Upper lobe of left lung (tissue), 6 donors: ENCODE results near the gene NOX4. TPM values are rescaled to one million over a fixed set of nuclear protein-coding genes. Genes with fewer than 3 reads are reported as not detected.
"Not testable (repeated sequence)": the region's sequence is repeated elsewhere in the genome, so short reads cannot be mapped to it uniquely, and the experiment has no call there.

Source experiments
- ATAC-seq, 2 donors: fragments of 200-7000 bp; cut with Tn5 transposase; one replicate each; pipeline ENCODE4 v1.9.1; 2022; ENCODE audit warnings: mild to moderate bottlenecking in 2 of 2, moderate library complexity in 2 of 2; ENCODE audit not compliant: low FRiP score in 2 of 2
- DNase-seq, 2 donors: peaks; one replicate each; pipeline ENCODE4 v3.0.0-alpha.2; 2019 to 2020
- H3K27ac ChIP-seq, 4 donors: fragments of 200-600 bp; sonication (generic); one replicate each; pipeline ENCODE4 v1.5.1; 2016 to 2019
- H3K27me3 ChIP-seq, 4 donors: fragments of 200-600 bp; sonication (generic); one replicate each; pipeline ENCODE4 v1.5.1; 2017 to 2019
- H3K36me3 ChIP-seq, 4 donors: fragments of 200-600 bp; sonication (generic); one replicate each; pipeline ENCODE4 v1.5.1; 2016 to 2019
- H3K4me1 ChIP-seq, 4 donors: fragments of 200-600 bp; sonication (generic); one replicate each; pipeline ENCODE4 v1.5.1; 2018 to 2019
- H3K4me3 ChIP-seq, 4 donors: fragments of 200-600 bp; sonication (generic); one replicate each; pipeline ENCODE4 v1.5.1; 2017 to 2019; ENCODE audit warnings: mild to moderate bottlenecking in 2 of 4, moderate library complexity in 1 of 4
- H3K9me3 ChIP-seq, 4 donors: fragments of 200-600 bp; sonication (generic); one replicate each; pipeline ENCODE4 v1.5.1; 2018 to 2019
- EP300 ChIP-seq, 4 donors: sonication (generic); formaldehyde crosslinking; IDR thresholded peaks; one replicate each; pipeline ENCODE4 v1.5.1; 2017; ENCODE audit warnings: antibody characterized with exemption in 4 of 4, control low read depth in 2 of 4
- POLR2A ChIP-seq, 4 donors: fragments of 450-650 bp; IDR thresholded peaks; one replicate each; pipeline ENCODE4 v1.5.1; 2016 to 2017; ENCODE audit warnings: antibody characterized with exemption in 4 of 4, mild to moderate bottlenecking in 2 of 4
- POLR2AphosphoS5 ChIP-seq, 2 donors: sonication (generic); formaldehyde crosslinking; IDR thresholded peaks; one replicate each; pipeline ENCODE4 v1.5.1; 2017; ENCODE audit warnings: antibody characterized with exemption in 2 of 2
- WGBS, 2 donors: methylation state at CpG; one replicate each; pipeline ENCODE4 v1.1.5; 2017 to 2018; 5-methylcytosine and 5-hydroxymethylcytosine counted together
- total RNA-seq, 6 donors: library from RNA; depleted of rRNA in 4 of 6; stranded (reverse); fragments of >200 nt in 4 of 6; gene quantifications; one replicate each; pipeline versions ENCODE4 v1.1.0 to v1.2.1, GENCODE V29; 2016 to 2021
- TF ChIP-seq, protein P1 (sequence below), 6 experiments: fragments of 450-650 bp in 4 of 6; fragments of 200-600 bp in 2 of 6; sonication (generic) in 2 of 6; IDR thresholded peaks; one replicate each; pipeline ENCODE4 v1.5.1; 2016 to 2019; ENCODE audit warnings: antibody characterized with exemption in 6 of 6
- donor health status: DM: no; HTN: no; CAD: no; lungs with moderate emphysema.
- donor health status: DM: no; HTN: yes; CAD: no; lungs with severe emphysema.

The NOX4 gene
- total RNA-seq, 6 donors from 2014 or later = 2.0 to 6.4 (median 3.7) TPM

DNA sequence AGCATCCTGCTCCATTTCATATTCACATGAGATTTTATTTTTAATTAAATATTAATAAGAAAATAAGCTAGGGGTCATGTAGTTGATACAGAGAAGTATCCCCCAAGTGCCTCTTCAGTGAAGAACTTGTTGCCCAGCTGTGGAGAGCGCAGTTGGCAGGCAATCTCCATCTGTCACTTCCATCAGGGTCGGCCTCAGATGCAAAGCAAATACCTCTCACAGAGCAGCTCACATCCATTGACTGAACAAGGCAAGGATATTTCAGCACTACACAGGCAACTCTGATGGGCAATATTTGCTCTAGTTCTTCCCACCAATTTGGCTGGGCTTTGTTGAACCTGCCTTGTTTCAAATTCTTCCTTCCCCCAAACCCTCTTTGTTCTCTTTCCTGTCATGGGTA lies 129.4 kb downstream of the NOX4 start:
- WGBS, 2 donors = 58 to 66% methylated on average over 2 of the region's 2 CpGs
- no peaks in the 10 kb centered on the region for H3K4me1 ChIP-seq
- ATAC-seq (no peak), DNase-seq (no peak)
- no peaks in the 10 kb centered on the region for H3K9me3 ChIP-seq
- no peak for TF ChIP-seq EP300 (IDR thresholded peaks at IDR 0.05)
- TF ChIP-seq, protein P1, sequence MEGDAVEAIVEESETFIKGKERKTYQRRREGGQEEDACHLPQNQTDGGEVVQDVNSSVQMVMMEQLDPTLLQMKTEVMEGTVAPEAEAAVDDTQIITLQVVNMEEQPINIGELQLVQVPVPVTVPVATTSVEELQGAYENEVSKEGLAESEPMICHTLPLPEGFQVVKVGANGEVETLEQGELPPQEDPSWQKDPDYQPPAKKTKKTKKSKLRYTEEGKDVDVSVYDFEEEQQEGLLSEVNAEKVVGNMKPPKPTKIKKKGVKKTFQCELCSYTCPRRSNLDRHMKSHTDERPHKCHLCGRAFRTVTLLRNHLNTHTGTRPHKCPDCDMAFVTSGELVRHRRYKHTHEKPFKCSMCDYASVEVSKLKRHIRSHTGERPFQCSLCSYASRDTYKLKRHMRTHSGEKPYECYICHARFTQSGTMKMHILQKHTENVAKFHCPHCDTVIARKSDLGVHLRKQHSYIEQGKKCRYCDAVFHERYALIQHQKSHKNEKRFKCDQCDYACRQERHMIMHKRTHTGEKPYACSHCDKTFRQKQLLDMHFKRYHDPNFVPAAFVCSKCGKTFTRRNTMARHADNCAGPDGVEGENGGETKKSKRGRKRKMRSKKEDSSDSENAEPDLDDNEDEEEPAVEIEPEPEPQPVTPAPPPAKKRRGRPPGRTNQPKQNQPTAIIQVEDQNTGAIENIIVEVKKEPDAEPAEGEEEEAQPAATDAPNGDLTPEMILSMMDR (IDR thresholded peaks at IDR 0.05) = no peak
- TF ChIP-seq POLR2A (IDR thresholded peaks at IDR 0.05) = no peak
- no peak for TF ChIP-seq POLR2AphosphoS5 (IDR thresholded peaks at IDR 0.05)
- H3K27ac ChIP-seq = no peak overlapping the region
- H3K4me3 ChIP-seq = no peak overlapping the region
- H3K36me3 ChIP-seq = no peaks in the 10 kb centered on the region
- no peaks in the 10 kb centered on the region for H3K27me3 ChIP-seq

GRCh38 chr11:89359208-89359607 lies 132.0 kb downstream of the NOX4 start:
- H3K4me1 ChIP-seq, H3K9me3 ChIP-seq, DNase-seq, H3K4me3 ChIP-seq, ATAC-seq, H3K27ac ChIP-seq, H3K27me3 ChIP-seq, H3K36me3 ChIP-seq: not testable (repeated sequence)

GRCh38 chr11:89358761-89359160 lies 132.4 kb downstream of the NOX4 start:
- H3K36me3 ChIP-seq = no peaks in the 10 kb centered on the region
- DNase-seq (no peak), ATAC-seq (no peak)
- no peaks in the 10 kb centered on the region for H3K27me3 ChIP-seq
- H3K4me1 ChIP-seq = no peaks in the 10 kb centered on the region
- H3K27ac ChIP-seq = no peak overlapping the region
- no peak for TF ChIP-seq POLR2AphosphoS5 (IDR thresholded peaks at IDR 0.05)
- TF ChIP-seq POLR2A (IDR thresholded peaks at IDR 0.05) = no peak
- TF ChIP-seq EP300 (IDR thresholded peaks at IDR 0.05) = no peak
- TF ChIP-seq, protein P1 (IDR thresholded peaks at IDR 0.05) = no peak
- no peak overlapping the region for H3K4me3 ChIP-seq
- H3K9me3 ChIP-seq = no peaks in the 10 kb centered on the region
- WGBS, 2 donors = 60 to 61% methylated on average over 4 of the region's 4 CpGs

GRCh38 chr11:89355646-89356045 lies 135.5 kb downstream of the NOX4 start:
- H3K9me3 ChIP-seq = no peaks in the 10 kb centered on the region
- no peak overlapping the region for H3K27ac ChIP-seq
- WGBS, 2 donors = 94 to 95% methylated on average over 1 of the region's 1 CpG

DNA sequence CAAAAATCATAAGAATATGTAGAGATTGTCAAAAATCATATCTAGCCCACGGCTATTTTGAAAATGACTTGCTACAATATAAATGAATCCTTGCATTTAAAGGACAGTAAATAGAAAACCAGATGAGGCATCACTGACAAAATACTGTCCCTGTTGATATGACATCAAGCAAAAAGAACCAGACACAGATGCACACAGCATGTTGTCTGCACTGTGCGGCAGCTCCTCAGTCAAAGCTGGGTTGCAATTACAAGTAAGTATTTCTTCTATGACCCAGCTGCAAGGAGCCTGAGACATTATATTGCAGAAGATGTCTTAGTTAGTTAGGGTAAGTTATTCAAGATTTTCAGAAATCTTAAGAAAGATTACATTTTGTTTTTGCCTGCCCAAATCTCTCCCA lies 136.7 kb downstream of the NOX4 start:
- 91 to 95% methylated on average over 2 of the region's 2 CpGs for WGBS, 2 donors

More at GRCh38 chr11:89355646-89356045, 135.5 kb downstream of the NOX4 start:
- ATAC-seq (no peak), DNase-seq (no peak)
- TF ChIP-seq, protein P1 (IDR thresholded peaks at IDR 0.05) = no peak
- TF ChIP-seq EP300 (IDR thresholded peaks at IDR 0.05) (no peak), POLR2AphosphoS5 (IDR thresholded peaks at IDR 0.05) (no peak), POLR2A (IDR thresholded peaks at IDR 0.05) (no peak)
- no peaks in the 10 kb centered on the region for H3K36me3 ChIP-seq
- no peaks in the 10 kb centered on the region for H3K4me1 ChIP-seq
- H3K4me3 ChIP-seq = no peak overlapping the region
- H3K27me3 ChIP-seq = no peaks in the 10 kb centered on the region

DNA sequence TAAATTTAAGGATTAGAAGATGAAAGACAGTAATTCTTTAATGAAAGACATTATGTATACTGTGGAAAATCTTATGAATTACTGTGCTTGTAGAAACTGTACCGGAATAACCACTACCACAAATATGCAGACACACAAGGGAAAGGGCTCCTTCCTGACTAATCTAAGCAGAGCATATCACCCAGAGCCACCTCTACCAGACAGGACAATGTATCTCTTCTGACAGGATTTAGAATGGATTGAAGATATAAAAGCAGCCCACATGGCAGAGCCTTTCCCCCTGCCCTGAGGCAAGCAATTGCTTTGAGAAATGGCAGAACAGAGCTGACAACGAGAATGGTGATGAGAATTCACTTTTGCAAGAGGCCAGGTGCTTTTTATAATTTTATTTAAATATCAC lies 144.1 kb downstream of the NOX4 start:
- Histone ChIP-seq H3K4me1 (no peaks in the 10 kb centered on the region), H3K27ac (no peak overlapping the region), H3K4me3 (no peak overlapping the region), H3K9me3 (no peaks in the 10 kb centered on the region), H3K27me3 (no peaks in the 10 kb centered on the region), H3K36me3 (no peaks in the 10 kb centered on the region)
- 81 to 87% methylated on average over 2 of the region's 2 CpGs for WGBS, 2 donors
- DNase-seq (no peak), ATAC-seq (no peak)
- no peak for TF ChIP-seq POLR2A (IDR thresholded peaks at IDR 0.05)
- TF ChIP-seq, protein P1 (IDR thresholded peaks at IDR 0.05) = no peak
- no peak for TF ChIP-seq POLR2AphosphoS5 (IDR thresholded peaks at IDR 0.05)
- no peak for TF ChIP-seq EP300 (IDR thresholded peaks at IDR 0.05)

More for the DNA sequence above, 136.7 kb downstream of the NOX4 start:
- not testable (repeated sequence) for DNase-seq, ATAC-seq, H3K4me1 ChIP-seq, H3K27ac ChIP-seq, H3K36me3 ChIP-seq, H3K27me3 ChIP-seq, H3K4me3 ChIP-seq, H3K9me3 ChIP-seq
